Hindlimb muscle (tissue), 1 donor: ENCODE data around the gene UGT1A5. TPM values are rescaled to one million over a fixed set of nuclear protein-coding genes. Genes with fewer than 3 reads are reported as not detected.

ENCODE experiments used
- DNase-seq: peaks from one replicate; pipeline ENCODE4 v3.0.0-alpha.2; 2013
- polyA plus RNA-seq: library from polyadenylated mRNA; unstranded; fragments of 120-200 nt; gene quantifications from one replicate; pipeline ENCODE4 v1.2.1, GENCODE V29; 2013; ENCODE audit not compliant: insufficient read length

The UGT1A5 gene
- polyA plus RNA-seq, 1 donor, result not detected

- DNase-seq, result no peak
These were observed 98.4 kb downstream of the UGT1A5 start for GRCh38 chr2:233811087-233811486.

- DNase-seq, result no peak
These were observed 99.0 kb downstream of the UGT1A5 start for GRCh38 chr2:233811732-233812131.

GRCh38 chr2:233813236-233814055, 100.7 kb downstream of the UGT1A5 start:
- no peak for DNase-seq

- no peak for DNase-seq
These were observed 101.5 kb downstream of the UGT1A5 start for GRCh38 chr2:233814056-233814835.

- DNase-seq, result no peak
These were observed 103.2 kb downstream of the UGT1A5 start for GRCh38 chr2:233815861-233816260.

- DNase-seq, result no peak
These were observed 103.6 kb downstream of the UGT1A5 start for GRCh38 chr2:233816334-233816733.

GRCh38 chr2:233816771-233817170, 104.1 kb downstream of the UGT1A5 start:
- no peak for DNase-seq

GRCh38 chr2:233817361-233817911, 104.7 kb downstream of the UGT1A5 start:
- DNase-seq, result no peak

GRCh38 chr2:233817995-233818638, 105.4 kb downstream of the UGT1A5 start:
- DNase-seq, result no peak

GRCh38 chr2:233818639-233819621, 106.2 kb downstream of the UGT1A5 start:
- no peak for DNase-seq

GRCh38 chr2:233819884-233820773, 107.4 kb downstream of the UGT1A5 start:
- no peak for DNase-seq

GRCh38 chr2:233820774-233821105, 108.0 kb downstream of the UGT1A5 start:
- DNase-seq, result no peak

GRCh38 chr2:233821196-233821595, 108.5 kb downstream of the UGT1A5 start:
- no peak for DNase-seq

GRCh38 chr2:233821709-233822100, 109.0 kb downstream of the UGT1A5 start:
- DNase-seq, result no peak

- no peak for DNase-seq
These were observed 109.5 kb downstream of the UGT1A5 start for GRCh38 chr2:233822101-233822771.

Other genes with a start within 250 kb of the UGT1A5 start
- gene USP40, start 146.1 kb upstream of the UGT1A5 start, polyA plus RNA-seq, result 26.7 TPM
- gene UGT1A8, start 95.3 kb upstream of the UGT1A5 start, polyA plus RNA-seq, result not detected
- gene UGT1A10, start 76.5 kb upstream of the UGT1A5 start, polyA plus RNA-seq, result not detected
- not detected for gene UGT1A9, start 41.0 kb upstream of the UGT1A5 start, polyA plus RNA-seq
- gene UGT1A7, start 31.0 kb upstream of the UGT1A5 start, polyA plus RNA-seq, result not detected
- not detected for gene UGT1A6, start 20.0 kb upstream of the UGT1A5 start, polyA plus RNA-seq
- gene UGT1A4, start 5.8 kb downstream of the UGT1A5 start, polyA plus RNA-seq, result not detected
- gene UGT1A3, start 16.1 kb downstream of the UGT1A5 start, polyA plus RNA-seq, result not detected
- not detected for gene UGT1A1, start 47.4 kb downstream of the UGT1A5 start, polyA plus RNA-seq
- not detected for gene MROH2A, start 65.4 kb downstream of the UGT1A5 start, polyA plus RNA-seq
- 7.5 TPM for gene HJURP, start 141.6 kb downstream of the UGT1A5 start, polyA plus RNA-seq
- gene TRPM8, start 204.5 kb downstream of the UGT1A5 start, polyA plus RNA-seq, result 0.17 TPM